ENCODE results near the gene RAD51B.

RAD51B gene

DNA sequence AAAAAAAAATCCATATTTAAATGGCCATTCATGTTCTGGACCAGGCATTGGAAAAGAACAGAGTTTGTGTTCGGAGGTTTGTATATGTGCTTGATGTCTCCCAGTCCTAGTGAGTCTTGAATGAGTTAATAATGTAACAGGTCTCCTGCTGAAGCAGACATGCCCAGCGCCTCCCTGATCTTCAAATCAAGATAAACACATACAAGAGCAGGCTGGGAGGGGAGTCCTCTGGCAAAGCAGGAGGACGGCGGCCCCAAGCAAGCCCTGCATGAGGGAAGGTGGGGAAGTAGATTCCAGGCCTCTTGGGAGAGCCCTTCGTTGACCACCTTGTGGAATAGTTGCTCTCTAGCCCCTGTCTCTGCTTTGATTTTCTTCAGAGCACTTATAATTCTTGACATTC, 817.0 kb downstream of the RAD51B start:
- CTCF ChIA-PET = interaction anchor here (0.5 kb wide), 1 partner anchor 373 kb away, joined by 3 read pairs; no protein-coding TSS in a partner anchor
- POLR2A ChIA-PET = no interaction called here
- no peak overlapping the region for H3K4me3 ChIP-seq (ENCODE audit: low read depth, low read length)

DNA sequence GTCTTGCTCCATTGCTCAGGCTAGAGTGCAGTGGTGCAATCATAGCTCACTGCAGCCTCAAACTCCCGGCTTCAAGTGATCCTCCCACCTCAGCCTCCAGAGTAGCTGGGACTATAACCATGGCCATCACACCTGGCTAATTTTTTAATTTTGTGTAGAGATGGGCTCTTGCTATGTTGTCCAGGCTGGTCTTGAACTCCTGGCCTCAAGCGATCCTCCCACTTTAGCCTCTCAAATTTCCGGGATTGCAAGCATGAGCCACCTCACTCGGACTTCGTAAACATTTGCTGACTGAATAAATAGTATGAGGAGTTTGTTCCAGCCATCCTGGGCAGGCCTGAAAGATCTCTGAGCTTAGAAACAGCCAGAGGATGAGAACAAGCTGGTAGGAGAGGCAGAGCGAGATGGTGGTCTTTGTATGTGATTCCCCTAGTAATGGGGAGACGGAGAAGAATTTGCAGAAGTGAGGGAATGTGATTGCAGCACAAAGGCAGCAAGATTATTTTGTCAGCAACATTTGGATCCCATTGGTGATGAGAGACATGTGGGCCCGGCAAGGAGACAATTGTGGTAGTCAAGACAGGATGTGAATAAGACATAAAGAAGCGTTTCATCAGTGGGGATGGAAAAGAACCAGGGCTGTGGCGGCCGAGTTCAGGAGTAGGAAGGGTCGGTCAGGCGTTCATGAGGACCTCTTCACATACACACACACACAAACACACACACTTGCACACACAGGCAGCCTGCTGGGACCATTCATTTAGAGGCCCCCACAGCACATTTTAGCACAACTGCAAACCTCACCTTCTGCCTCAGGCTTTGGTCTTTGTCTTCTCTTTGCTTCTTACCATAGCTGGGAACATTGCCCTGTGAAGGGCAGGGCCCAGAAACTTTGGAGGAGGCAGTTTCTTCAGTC, 817.8 kb downstream of the RAD51B start:
- Histone ChIP-seq H3K4me1 (ENCODE audit: control insufficient read depth, insufficient read depth, low read length) (no peaks in the 10 kb centered on the region), H3K27ac (ENCODE audit: extremely low read depth, low read depth, low read length) (no peak overlapping the region), H3K36me3 (ENCODE audit: control insufficient read depth in 2 of 2, insufficient read depth in 1 of 2, low read length in 2 of 2) (no peaks in the 10 kb centered on the region), H3K4me3 (ENCODE audit: low read depth, low read length) (no peak overlapping the region), H3K9me3 (ENCODE audit: control insufficient read depth, insufficient read depth, low read depth, low read length) (no peaks in the 10 kb centered on the region; the same call in 1 of the 2 replicates)
- TF ChIP-seq, protein P1, sequence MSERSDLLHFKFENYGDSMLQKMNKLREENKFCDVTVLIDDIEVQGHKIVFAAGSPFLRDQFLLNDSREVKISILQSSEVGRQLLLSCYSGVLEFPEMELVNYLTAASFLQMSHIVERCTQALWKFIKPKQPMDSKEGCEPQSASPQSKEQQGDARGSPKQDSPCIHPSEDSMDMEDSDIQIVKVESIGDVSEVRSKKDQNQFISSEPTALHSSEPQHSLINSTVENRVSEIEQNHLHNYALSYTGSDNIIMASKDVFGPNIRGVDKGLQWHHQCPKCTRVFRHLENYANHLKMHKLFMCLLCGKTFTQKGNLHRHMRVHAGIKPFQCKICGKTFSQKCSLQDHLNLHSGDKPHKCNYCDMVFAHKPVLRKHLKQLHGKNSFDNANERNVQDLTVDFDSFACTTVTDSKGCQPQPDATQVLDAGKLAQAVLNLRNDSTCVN (tag by site-specific recombination; optimal IDR thresholded peaks at IDR 0.05) = no peak
- TF ChIP-seq ZNF157 (tag by site-specific recombination; IDR thresholded peaks at IDR 0.05) (no peak), ZNF530 (tag by site-specific recombination; IDR thresholded peaks at IDR 0.05; ENCODE audit: low read depth) (no peak), ZBTB48 (tag by site-specific recombination; IDR thresholded peaks at IDR 0.05) (no peak), ZBTB8A (tag by site-specific recombination; IDR thresholded peaks at IDR 0.05) (no peak), ZNF626 (tag by site-specific recombination; IDR thresholded peaks at IDR 0.05) (no peak), ZEB2 (tag by site-specific recombination; IDR thresholded peaks at IDR 0.05) (no peak), REPIN1 (tag by site-specific recombination; IDR thresholded peaks at IDR 0.05; ENCODE audit: low read depth) (no peak), ZNF324 (tag by site-specific recombination; IDR thresholded peaks at IDR 0.05) (no peak), ZNF510 (tag by site-specific recombination; IDR thresholded peaks at IDR 0.05; ENCODE audit: insufficient replicate concordance) (no peak), ZNF776 (tag by site-specific recombination; IDR thresholded peaks at IDR 0.05; ENCODE audit: borderline replicate concordance) (no peak), ZNF624 (tag by site-specific recombination; IDR thresholded peaks at IDR 0.05) (no peak)
- TF ChIP-seq, protein P2, sequence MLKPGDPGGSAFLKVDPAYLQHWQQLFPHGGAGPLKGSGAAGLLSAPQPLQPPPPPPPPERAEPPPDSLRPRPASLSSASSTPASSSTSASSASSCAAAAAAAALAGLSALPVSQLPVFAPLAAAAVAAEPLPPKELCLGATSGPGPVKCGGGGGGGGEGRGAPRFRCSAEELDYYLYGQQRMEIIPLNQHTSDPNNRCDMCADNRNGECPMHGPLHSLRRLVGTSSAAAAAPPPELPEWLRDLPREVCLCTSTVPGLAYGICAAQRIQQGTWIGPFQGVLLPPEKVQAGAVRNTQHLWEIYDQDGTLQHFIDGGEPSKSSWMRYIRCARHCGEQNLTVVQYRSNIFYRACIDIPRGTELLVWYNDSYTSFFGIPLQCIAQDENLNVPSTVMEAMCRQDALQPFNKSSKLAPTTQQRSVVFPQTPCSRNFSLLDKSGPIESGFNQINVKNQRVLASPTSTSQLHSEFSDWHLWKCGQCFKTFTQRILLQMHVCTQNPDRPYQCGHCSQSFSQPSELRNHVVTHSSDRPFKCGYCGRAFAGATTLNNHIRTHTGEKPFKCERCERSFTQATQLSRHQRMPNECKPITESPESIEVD (tag by site-specific recombination; IDR thresholded peaks at IDR 0.05) = no peak
- TF ChIP-seq, protein P3, sequence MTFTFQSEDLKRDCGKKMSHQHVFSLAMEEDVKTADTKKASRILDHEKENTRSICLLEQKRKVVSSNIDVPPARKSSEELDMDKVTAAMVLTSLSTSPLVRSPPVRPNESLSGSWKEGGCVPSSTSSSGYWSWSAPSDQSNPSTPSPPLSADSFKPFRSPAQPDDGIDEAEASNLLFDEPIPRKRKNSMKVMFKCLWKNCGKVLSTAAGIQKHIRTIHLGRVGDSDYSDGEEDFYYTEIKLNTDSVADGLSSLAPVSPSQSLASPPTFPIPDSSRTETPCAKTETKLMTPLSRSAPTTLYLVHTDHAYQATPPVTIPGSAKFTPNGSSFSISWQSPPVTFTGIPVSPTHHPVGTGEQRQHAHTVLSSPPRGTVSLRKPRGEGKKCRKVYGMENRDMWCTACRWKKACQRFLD (tag by site-specific recombination; IDR thresholded peaks at IDR 0.05) = no peak
- POLR2A ChIA-PET = no interaction called here
- CTCF ChIA-PET = interaction anchor here (0.6 to 0.7 kb wide), 2 partner anchors 19 to 152 kb away, joined by 3 read pairs; no protein-coding TSS in a partner anchor

More for the DNA sequence above, 817.0 kb downstream of the RAD51B start:
- no peak for TF ChIP-seq HOXA7 (CRISPR knock-in tag; IDR thresholded peaks at IDR 0.05; ENCODE audit: borderline replicate concordance)
- H3K27ac ChIP-seq (ENCODE audit: extremely low read depth, low read depth, low read length) = no peak overlapping the region
- H3K36me3 ChIP-seq (ENCODE audit: control insufficient read depth in 2 of 2, insufficient read depth in 1 of 2, low read length in 2 of 2) = no peaks in the 10 kb centered on the region
- no peaks in the 10 kb centered on the region for H3K4me1 ChIP-seq (ENCODE audit: control insufficient read depth, insufficient read depth, low read length)
- no peaks in the 10 kb centered on the region; the same call in 1 of the 2 replicates for H3K9me3 ChIP-seq (ENCODE audit: control insufficient read depth, insufficient read depth, low read depth, low read length)

All from HEK293 (cell line).